Neural cell (in vitro differentiated cells): ENCODE results near the gene ATG2A. TPM values are rescaled to one million over a fixed set of nuclear protein-coding genes. Genes with fewer than 3 reads are reported as not detected.

Source experiments
- H2AFZ ChIP-seq: fragments of 200-600, 300-800 bp; sonication (generic), shearing (Covaris generic); 2 replicates; pipeline ENCODE4 v1.6.0; 2014; ENCODE audit warnings: low read depth, mild to moderate bottlenecking, antibody characterized with exemption, low read length, moderate library complexity
- H3F3A ChIP-seq: fragments of 200-600 bp; shearing (Covaris generic); 2 replicates; pipeline ENCODE4 v1.6.1; 2016; ENCODE audit warnings: mild to moderate bottlenecking, moderate library complexity, mixed read lengths, antibody characterized with exemption, low read length; ENCODE audit not compliant: insufficient read depth, poor library complexity, severe bottlenecking
- H3K27ac ChIP-seq: fragments of 200-600, 300-800 bp; sonication (generic), shearing (Covaris generic); 2 replicates; pipeline ENCODE4 v1.5.1; 2014; ENCODE audit warnings: mild to moderate bottlenecking, low read length, moderate library complexity
- H3K27me3 ChIP-seq: fragments of 300-800, 200-600 bp; sonication (generic), shearing (Covaris generic); 2 replicates; pipeline ENCODE4 v1.6.0; 2014; ENCODE audit warnings: mild to moderate bottlenecking, low read depth, low read length, moderate library complexity; ENCODE audit not compliant: insufficient read depth
- H3K36me3 ChIP-seq: fragments of 300-800, 200-600 bp; sonication (generic), shearing (Covaris generic); 2 replicates; pipeline ENCODE4 v1.5.1; 2014; ENCODE audit warnings: mild to moderate bottlenecking, antibody characterized with exemption, low read length, moderate library complexity; ENCODE audit not compliant: insufficient read depth
- H3K4me2 ChIP-seq: fragments of 300-800, 200-600 bp; sonication (generic), shearing (Covaris generic); 2 replicates; pipeline ENCODE4 v1.6.0; 2014; ENCODE audit warnings: mild to moderate bottlenecking, low read length
- H3K4me3 ChIP-seq: fragments of 300-800, 200-600 bp; sonication (generic), shearing (Covaris generic); 2 replicates; pipeline ENCODE4 v1.5.1; 2014; ENCODE audit warnings: mild to moderate bottlenecking, low read length, moderate library complexity
- H3K79me2 ChIP-seq: fragments of 200-600 bp; shearing (Covaris generic); replicated peaks from 2 replicates; pipeline ENCODE4 v1.6.0; 2014; ENCODE audit warnings: mild to moderate bottlenecking, low read length, moderate library complexity; ENCODE audit not compliant: insufficient read depth
- H3K9ac ChIP-seq: fragments of 300-800, 200-600 bp; sonication (generic), shearing (Covaris generic); 2 replicates; pipeline ENCODE4 v1.6.1; 2016; ENCODE audit warnings: mild to moderate bottlenecking, low read length, mixed read lengths
- H3K9me2 ChIP-seq: fragments of 200-600 bp; shearing (Covaris generic); 2 replicates; pipeline ENCODE4 v1.6.1; 2016; ENCODE audit warnings: mild to moderate bottlenecking, low read length, mixed read lengths; ENCODE audit not compliant: insufficient read depth
- H3K9me3 ChIP-seq: fragments of 200-600, 300-800 bp; sonication (generic), shearing (Covaris generic); 2 replicates; pipeline ENCODE4 v1.6.1; 2016; ENCODE audit warnings: mild to moderate bottlenecking, mixed run types, low read length, moderate library complexity, mixed read lengths
- H4K20me1 ChIP-seq: fragments of 200-600 bp; shearing (Covaris generic); 2 replicates; pipeline ENCODE4 v1.6.1; 2016; ENCODE audit warnings: mild to moderate bottlenecking, mixed run types; ENCODE audit not compliant: insufficient read depth
- EP300 ChIP-seq: fragments of 450-650 bp; conservative IDR thresholded peaks from 2 replicates; pipeline ENCODE4 v1.6.1; 2014; ENCODE audit warnings: antibody characterized with exemption, mild to moderate bottlenecking, moderate library complexity; ENCODE audit not compliant: poor library complexity, severe bottlenecking
- EZH2 ChIP-seq: fragments of 200-600, 300-800 bp; shearing (Covaris generic), sonication (generic); IDR thresholded peaks from 2 replicates; pipeline ENCODE4 v1.6.1; 2014; ENCODE audit warnings: antibody characterized with exemption, low read length, borderline replicate concordance, mild to moderate bottlenecking; ENCODE audit not compliant: insufficient read depth, poor library complexity, severe bottlenecking
- MXI1 ChIP-seq: fragments of 450-650 bp; conservative IDR thresholded peaks from 2 replicates; pipeline ENCODE4 v1.6.1; 2014; ENCODE audit warnings: antibody characterized with exemption, mild to moderate bottlenecking; ENCODE audit not compliant: poor library complexity, severe bottlenecking
- POLR2AphosphoS5 ChIP-seq: IDR thresholded peaks from 2 replicates; pipeline ENCODE4 v1.6.1; 2012
- RAD21 ChIP-seq: fragments of 450-650 bp; conservative IDR thresholded peaks from 2 replicates; pipeline ENCODE4 v1.6.1; 2014; ENCODE audit warnings: antibody characterized with exemption, mild to moderate bottlenecking, moderate library complexity
- REST ChIP-seq: IDR thresholded peaks from 2 replicates; pipeline ENCODE4 v1.6.1; 2012; ENCODE audit warnings: borderline replicate concordance
- SMC3 ChIP-seq: fragments of 450-650 bp; conservative IDR thresholded peaks from 2 replicates; pipeline ENCODE4 v1.6.1; 2014; ENCODE audit warnings: antibody characterized with exemption, mild to moderate bottlenecking, moderate library complexity; ENCODE audit not compliant: poor library complexity
- TAF1 ChIP-seq: IDR thresholded peaks from 2 replicates; pipeline ENCODE4 v1.6.1; 2012; ENCODE audit warnings: low read depth
- polyA plus RNA-seq: library from polyadenylated mRNA; depleted of rRNA; stranded (reverse); fragments of >200 nt; gene quantifications from 2 replicates; pipeline ENCODE4 v1.2.3, GENCODE V29; 2014
- TF ChIP-seq, protein P1 (sequence below): fragments of 450-650 bp; IDR thresholded peaks from 2 replicates; pipeline ENCODE4 v1.5.1; 2014; ENCODE audit warnings: antibody characterized with exemption, mild to moderate bottlenecking, moderate library complexity; ENCODE audit not compliant: poor library complexity, severe bottlenecking

ATG2A gene
- polyA plus RNA-seq, 1 donor from 2014 or later, result 7.5 TPM

GRCh38 chr11:64923151-64923661, 6.2 kb upstream of the ATG2A start:
- no peaks in the 10 kb centered on the region for H3K79me2 ChIP-seq
- TF ChIP-seq TAF1 (no peak), MXI1 (no peak), SMC3 (no peak), EZH2 (no peak), REST (no peak), POLR2AphosphoS5 (no peak), RAD21 (no peak), EP300 (no peak)
- TF ChIP-seq, protein P1, sequence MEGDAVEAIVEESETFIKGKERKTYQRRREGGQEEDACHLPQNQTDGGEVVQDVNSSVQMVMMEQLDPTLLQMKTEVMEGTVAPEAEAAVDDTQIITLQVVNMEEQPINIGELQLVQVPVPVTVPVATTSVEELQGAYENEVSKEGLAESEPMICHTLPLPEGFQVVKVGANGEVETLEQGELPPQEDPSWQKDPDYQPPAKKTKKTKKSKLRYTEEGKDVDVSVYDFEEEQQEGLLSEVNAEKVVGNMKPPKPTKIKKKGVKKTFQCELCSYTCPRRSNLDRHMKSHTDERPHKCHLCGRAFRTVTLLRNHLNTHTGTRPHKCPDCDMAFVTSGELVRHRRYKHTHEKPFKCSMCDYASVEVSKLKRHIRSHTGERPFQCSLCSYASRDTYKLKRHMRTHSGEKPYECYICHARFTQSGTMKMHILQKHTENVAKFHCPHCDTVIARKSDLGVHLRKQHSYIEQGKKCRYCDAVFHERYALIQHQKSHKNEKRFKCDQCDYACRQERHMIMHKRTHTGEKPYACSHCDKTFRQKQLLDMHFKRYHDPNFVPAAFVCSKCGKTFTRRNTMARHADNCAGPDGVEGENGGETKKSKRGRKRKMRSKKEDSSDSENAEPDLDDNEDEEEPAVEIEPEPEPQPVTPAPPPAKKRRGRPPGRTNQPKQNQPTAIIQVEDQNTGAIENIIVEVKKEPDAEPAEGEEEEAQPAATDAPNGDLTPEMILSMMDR, result no peak
- H2AFZ ChIP-seq, result peak overlapping the region; percentile 91
- no peaks in the 10 kb centered on the region for H3F3A ChIP-seq
- no peaks in the 10 kb centered on the region for H3K27me3 ChIP-seq
- H3K9ac ChIP-seq, result peak overlapping the region; percentile 94
- H4K20me1 ChIP-seq, result no peaks in the 10 kb centered on the region
- no peaks in the 10 kb centered on the region for H3K9me2 ChIP-seq
- no peaks in the 10 kb centered on the region for H3K36me3 ChIP-seq
- H3K4me2 ChIP-seq, result no peak overlapping the region
- no peaks in the 10 kb centered on the region for H3K9me3 ChIP-seq
- no peak overlapping the region for H3K27ac ChIP-seq
- H3K4me3 ChIP-seq, result peak overlapping the region; percentile 98

GRCh38 chr11:64921384-64921783, 4.4 kb upstream of the ATG2A start:
- Histone ChIP-seq H3K4me3 (no peak overlapping the region), H3K9me3 (no peaks in the 10 kb centered on the region), H3K36me3 (no peaks in the 10 kb centered on the region), H4K20me1 (no peaks in the 10 kb centered on the region), H2AFZ (no peak overlapping the region), H3K9ac (no peak overlapping the region), H3F3A (no peaks in the 10 kb centered on the region), H3K4me2 (no peak overlapping the region), H3K27ac (no peak overlapping the region), H3K27me3 (no peaks in the 10 kb centered on the region), H3K9me2 (no peaks in the 10 kb centered on the region), H3K79me2 (peaks cover 2% of the 10 kb centered on the region)
- TF ChIP-seq POLR2AphosphoS5 (no peak), SMC3 (no peak), RAD21 (no peak), EZH2 (no peak), MXI1 (no peak), EP300 (no peak), TAF1 (no peak), REST (no peak)
- TF ChIP-seq, protein P1, result no peak
